GM19372 (cell line): Measurements from ENCODE around the gene SIDT1.
"Not testable (repeated sequence)": the region's sequence is repeated elsewhere in the genome, so short reads cannot be mapped to it uniquely, and the experiment has no call there.

Experiments
- ATAC-seq: cut with Tn5 transposase; IDR thresholded peaks from one replicate; pipeline ENCODE4 v1.9.1; 2021; ENCODE audit warnings: mild to moderate bottlenecking, low read depth, moderate library complexity; ENCODE audit not compliant: unreplicated experiment

SIDT1 gene

GRCh38 chr3:113629584-113630421 is 97.4 kb downstream of the SIDT1 start:
- no peak for ATAC-seq

- ATAC-seq, result no peak
Measured at GRCh38 chr3:113630956-113631542, 98.7 kb downstream of the SIDT1 start.

GRCh38 chr3:113631573-113631972 is 99.2 kb downstream of the SIDT1 start:
- ATAC-seq, result no peak

GRCh38 chr3:113634782-113635474 is 102.6 kb downstream of the SIDT1 start:
- ATAC-seq, result no peak

- not testable (repeated sequence) for ATAC-seq
Measured at GRCh38 chr3:113636034-113636433, 103.7 kb downstream of the SIDT1 start.

- no peak for ATAC-seq
Measured at GRCh38 chr3:113637756-113638155, 105.4 kb downstream of the SIDT1 start.

- no peak for ATAC-seq
Measured at GRCh38 chr3:113638910-113639309, 106.6 kb downstream of the SIDT1 start.

- ATAC-seq, result no peak
Measured at GRCh38 chr3:113643583-113643982, 111.2 kb downstream of the SIDT1 start.

- ATAC-seq, result no peak
Measured at GRCh38 chr3:113648524-113648923, 116.2 kb downstream of the SIDT1 start.

GRCh38 chr3:113649174-113649845 is 117.0 kb downstream of the SIDT1 start:
- ATAC-seq, result no peak

GRCh38 chr3:113654310-113654709 is 122.0 kb downstream of the SIDT1 start:
- ATAC-seq, result no peak

- ATAC-seq, result no peak
Measured at GRCh38 chr3:113654851-113655250, 122.5 kb downstream of the SIDT1 start.

- ATAC-seq, result no peak
Measured at GRCh38 chr3:113658107-113658506, 125.8 kb downstream of the SIDT1 start.

GRCh38 chr3:113659101-113659541 is 126.8 kb downstream of the SIDT1 start:
- no peak for ATAC-seq

- no peak for ATAC-seq
Measured at GRCh38 chr3:113659996-113660395, 127.6 kb downstream of the SIDT1 start.

GRCh38 chr3:113660458-113660857 is 128.1 kb downstream of the SIDT1 start:
- no peak for ATAC-seq

- ATAC-seq, result no peak
Measured at GRCh38 chr3:113660896-113661295, 128.5 kb downstream of the SIDT1 start.

GRCh38 chr3:113662824-113663223 is 130.5 kb downstream of the SIDT1 start:
- no peak for ATAC-seq

- ATAC-seq, result no peak
Measured at GRCh38 chr3:113663324-113663750, 131.0 kb downstream of the SIDT1 start.

- no peak for ATAC-seq
Measured at GRCh38 chr3:113663761-113664160, 131.4 kb downstream of the SIDT1 start.
